ENCODE data around the gene FGFR3. TPM values are rescaled to one million over a fixed set of nuclear protein-coding genes. Genes with fewer than 3 reads are reported as not detected.

The FGFR3 gene
- total RNA-seq, 4 donors from 2014 or later, result 438 to 805 (median 489) TPM

DNA sequence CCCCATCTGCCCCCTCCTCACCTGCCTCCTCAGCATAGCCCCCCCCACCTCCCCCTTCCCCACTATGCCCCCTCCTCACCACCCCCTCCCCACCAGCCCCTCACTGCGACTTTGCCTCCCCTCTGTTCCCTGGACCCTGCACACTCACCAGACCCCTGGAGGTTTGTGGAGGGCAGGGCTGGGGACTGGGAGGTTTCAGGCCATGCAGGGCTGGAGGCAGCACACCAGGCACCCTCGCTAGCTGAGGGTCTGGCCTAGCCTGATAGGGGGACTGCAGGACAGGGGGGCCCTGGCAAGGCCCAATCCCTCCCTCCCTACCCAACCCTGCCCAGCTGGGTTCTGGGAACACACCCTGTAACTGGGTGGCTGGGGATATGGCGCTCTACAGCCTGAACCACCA is 43.7 kb upstream of the FGFR3 start:
- WGBS, 2 donors, result 65 to 80% methylated on average over 2 of the region's 3 CpGs
- DNase-seq (ENCODE audit: low spot score in 2 of 2), result no peak
- no peak overlapping the region for H3K4me3 ChIP-seq (ENCODE audit: low read depth, poor library complexity, severe bottlenecking)
- intact Hi-C loops (cut with DNase I; ENCODE audit: low total_unique reads), result loop anchor here (2.0 to 5.0 kb wide), 2 partner anchors 61 to 148 kb away; no protein-coding TSS in a partner anchor
- TF ChIP-seq, protein P1, sequence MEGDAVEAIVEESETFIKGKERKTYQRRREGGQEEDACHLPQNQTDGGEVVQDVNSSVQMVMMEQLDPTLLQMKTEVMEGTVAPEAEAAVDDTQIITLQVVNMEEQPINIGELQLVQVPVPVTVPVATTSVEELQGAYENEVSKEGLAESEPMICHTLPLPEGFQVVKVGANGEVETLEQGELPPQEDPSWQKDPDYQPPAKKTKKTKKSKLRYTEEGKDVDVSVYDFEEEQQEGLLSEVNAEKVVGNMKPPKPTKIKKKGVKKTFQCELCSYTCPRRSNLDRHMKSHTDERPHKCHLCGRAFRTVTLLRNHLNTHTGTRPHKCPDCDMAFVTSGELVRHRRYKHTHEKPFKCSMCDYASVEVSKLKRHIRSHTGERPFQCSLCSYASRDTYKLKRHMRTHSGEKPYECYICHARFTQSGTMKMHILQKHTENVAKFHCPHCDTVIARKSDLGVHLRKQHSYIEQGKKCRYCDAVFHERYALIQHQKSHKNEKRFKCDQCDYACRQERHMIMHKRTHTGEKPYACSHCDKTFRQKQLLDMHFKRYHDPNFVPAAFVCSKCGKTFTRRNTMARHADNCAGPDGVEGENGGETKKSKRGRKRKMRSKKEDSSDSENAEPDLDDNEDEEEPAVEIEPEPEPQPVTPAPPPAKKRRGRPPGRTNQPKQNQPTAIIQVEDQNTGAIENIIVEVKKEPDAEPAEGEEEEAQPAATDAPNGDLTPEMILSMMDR (IDR thresholded peaks at IDR 0.05), result no peak
- TF ChIP-seq POLR2A (IDR thresholded peaks at IDR 0.05), result no peak

DNA sequence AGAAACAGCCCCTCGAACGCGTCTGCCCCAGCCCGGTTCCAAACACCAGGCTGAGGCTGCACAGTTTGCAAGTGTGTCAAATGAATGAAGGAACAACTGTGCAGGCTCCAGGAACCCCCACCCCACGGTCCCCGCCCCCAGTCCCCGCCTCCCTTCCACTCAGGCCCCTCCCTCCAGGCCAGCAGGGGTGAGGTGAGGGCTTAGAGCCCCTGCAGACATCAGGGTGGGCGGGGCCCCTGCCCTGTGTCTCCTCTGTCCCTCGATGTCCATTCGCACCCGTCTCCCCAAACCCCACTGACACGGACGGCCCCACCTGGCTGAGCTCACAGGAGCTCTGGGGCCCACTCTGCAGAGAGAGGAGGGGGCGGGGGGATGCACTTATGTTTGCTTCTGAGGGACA is 43.3 kb upstream of the FGFR3 start:
- DNase-seq (ENCODE audit: low spot score in 2 of 2), result no peak
- 43 to 67% methylated on average over 6 to 14 of the region's 14 CpGs for WGBS, 2 donors
- no peak overlapping the region for H3K4me3 ChIP-seq (ENCODE audit: low read depth, poor library complexity, severe bottlenecking)
- no peak for TF ChIP-seq POLR2A (IDR thresholded peaks at IDR 0.05)
- intact Hi-C loops (cut with DNase I; ENCODE audit: low total_unique reads), result loop anchor here (2.0 to 5.0 kb wide), 2 partner anchors 61 to 147 kb away; no protein-coding TSS in a partner anchor

DNA sequence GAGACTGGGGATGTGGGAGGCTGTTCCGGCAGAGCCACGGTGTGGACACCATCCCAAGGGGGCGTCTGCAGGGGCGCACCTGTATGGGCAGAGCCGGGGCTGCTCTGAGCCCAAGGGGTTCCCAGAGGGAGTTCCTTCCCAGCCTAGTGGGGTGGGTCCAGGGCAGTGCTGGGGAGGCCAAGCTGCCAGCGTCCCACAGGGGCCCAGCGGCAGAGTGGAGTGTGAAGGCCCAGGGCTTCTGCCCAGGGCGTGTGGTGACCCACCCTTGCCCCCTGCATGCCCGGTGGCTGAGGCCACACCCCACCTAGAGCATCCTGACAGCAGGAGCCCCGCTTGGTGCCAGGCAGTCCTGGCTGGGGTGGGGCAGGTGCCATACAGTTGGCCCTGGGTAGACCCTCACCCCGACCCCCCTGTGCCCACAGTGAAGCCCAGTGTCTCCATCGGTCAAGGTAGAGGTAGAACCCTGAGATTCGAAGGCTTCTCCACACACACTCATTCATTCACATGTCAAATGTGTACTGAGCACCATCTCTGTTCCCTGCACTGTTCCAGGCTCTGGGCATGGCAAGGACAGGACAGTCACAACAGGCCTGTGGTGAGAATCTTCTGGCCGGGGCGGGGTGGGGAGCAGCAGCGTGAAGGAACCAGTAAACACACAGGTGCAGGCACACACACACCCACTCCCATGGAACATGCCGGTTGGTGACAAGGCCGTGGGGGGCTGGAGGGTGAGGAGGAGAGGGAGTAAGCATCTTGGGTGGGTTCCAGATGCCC is 42.5 kb upstream of the FGFR3 start:
- no peak for DNase-seq (ENCODE audit: low spot score in 2 of 2)
- 80 to 87% methylated on average over 13 to 16 of the region's 18 CpGs for WGBS, 2 donors
- intact Hi-C loops (cut with DNase I; ENCODE audit: low total_unique reads), result no loop called here
- TF ChIP-seq, protein P1 (IDR thresholded peaks at IDR 0.05), result no peak
- TF ChIP-seq POLR2A (IDR thresholded peaks at IDR 0.05), result no peak
- no peak overlapping the region for H3K4me3 ChIP-seq (ENCODE audit: low read depth, poor library complexity, severe bottlenecking)

DNA sequence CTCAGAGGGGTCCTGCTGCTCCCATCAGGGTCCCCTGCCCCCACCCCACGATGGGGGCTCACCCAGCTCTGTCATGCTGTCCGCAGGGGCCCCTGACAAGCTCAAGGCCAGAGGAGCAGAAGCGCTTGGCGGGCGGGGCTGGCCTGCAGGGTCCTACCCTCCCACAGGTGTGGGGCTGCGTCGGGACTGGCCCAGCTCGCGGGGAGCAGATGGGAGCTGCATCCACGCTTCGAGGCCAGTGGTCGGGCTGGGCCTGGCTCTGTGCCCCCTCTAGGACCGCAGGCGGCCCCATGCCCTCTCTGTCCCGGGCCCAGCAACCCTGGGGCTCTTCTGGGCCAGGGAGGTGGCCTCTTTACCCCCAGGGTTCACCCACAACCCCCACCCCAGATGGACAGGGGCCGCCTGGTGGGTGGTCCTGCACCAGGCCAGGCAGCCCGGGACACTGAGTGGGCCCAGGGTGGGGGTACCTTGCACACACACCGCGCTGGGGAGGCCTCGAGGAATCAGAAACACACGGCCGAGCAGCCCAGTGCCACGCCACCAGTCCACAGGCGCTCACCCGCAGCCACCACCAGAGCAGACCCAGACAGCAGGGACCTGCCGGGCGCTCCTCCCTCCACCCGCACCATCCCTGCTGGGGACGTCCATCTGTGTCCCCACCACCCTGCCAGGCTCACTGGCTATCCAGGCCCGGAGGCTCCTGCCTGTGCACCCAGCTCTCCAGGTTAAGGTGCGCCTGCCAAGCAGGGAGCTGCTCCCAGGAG is 41.8 kb upstream of the FGFR3 start:
- intact Hi-C loops (cut with DNase I; ENCODE audit: low total_unique reads), result no loop called here
- no peak for DNase-seq (ENCODE audit: low spot score in 2 of 2)
- WGBS, 2 donors, result 66 to 83% methylated on average over 5 to 22 of the region's 31 CpGs
- H3K4me3 ChIP-seq (ENCODE audit: low read depth, poor library complexity, severe bottlenecking), result no peak overlapping the region
- TF ChIP-seq, protein P1 (IDR thresholded peaks at IDR 0.05), result no peak
- no peak for TF ChIP-seq POLR2A (IDR thresholded peaks at IDR 0.05)

DNA sequence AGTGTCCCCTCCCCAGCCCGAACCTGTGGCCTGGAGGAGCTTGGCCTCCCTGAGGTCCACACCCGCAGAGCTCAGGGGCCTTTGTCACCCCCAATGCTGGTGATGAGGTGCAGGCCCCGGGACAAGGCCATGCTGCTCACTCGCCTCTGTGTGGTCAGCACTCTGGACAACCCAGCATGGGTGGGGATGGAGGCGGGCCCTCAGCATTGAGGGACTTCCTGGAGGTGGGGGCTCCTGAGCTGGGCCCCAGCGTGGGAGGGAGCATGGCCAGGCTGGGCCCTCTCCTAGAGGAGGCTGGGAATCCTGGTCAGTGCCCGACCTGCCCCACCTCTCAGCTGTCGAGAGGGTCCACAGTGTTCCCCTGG is 41.2 kb upstream of the FGFR3 start:
- no peak overlapping the region for H3K4me3 ChIP-seq (ENCODE audit: low read depth, poor library complexity, severe bottlenecking)
- WGBS, 2 donors, result 20 to 72% methylated on average over 1 to 6 of the region's 8 CpGs
- intact Hi-C loops (cut with DNase I; ENCODE audit: low total_unique reads), result no loop called here
- TF ChIP-seq, protein P1 (IDR thresholded peaks at IDR 0.05), result no peak
- no peak for TF ChIP-seq POLR2A (IDR thresholded peaks at IDR 0.05)
- no peak for DNase-seq (ENCODE audit: low spot score in 2 of 2)

DNA sequence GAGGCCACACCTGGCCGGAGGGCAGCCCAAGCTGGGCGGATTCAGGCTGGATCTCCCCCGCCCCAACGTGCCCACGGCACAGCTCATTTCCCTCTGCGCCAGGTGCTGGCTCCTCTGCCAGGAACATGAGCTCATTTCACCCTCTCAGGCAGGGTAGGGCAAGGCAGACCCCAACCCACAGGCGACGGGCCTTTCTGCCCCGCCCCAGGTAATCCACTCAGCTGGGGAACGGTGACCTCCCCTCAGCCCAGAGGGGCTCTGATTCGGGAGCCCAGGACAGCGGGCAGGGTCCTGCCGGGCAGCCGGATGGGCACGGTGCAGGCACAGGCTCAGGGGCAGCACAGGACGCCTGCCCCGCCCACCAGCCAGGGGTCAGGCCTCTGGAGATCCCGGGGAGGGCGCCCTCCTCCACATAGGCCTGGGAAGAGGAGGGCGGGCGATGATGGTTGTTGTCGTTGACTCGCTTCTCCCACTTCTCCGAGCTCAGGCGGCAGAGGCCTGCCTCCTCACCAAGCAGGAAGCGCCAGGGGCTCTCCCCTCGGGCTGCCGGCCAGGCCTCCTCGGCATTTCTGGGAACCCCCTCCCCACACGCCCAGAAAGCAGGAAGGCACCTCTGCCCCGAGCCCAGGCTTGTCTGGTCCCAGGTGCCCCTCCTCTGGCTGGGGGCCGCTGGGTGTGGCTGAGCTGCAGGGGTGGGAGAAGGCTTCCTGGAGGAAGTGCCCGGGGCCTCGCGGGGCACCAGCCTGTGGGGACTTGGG is 40.6 kb upstream of the FGFR3 start:
- no peak overlapping the region for H3K4me3 ChIP-seq (ENCODE audit: low read depth, poor library complexity, severe bottlenecking)
- intact Hi-C loops (cut with DNase I; ENCODE audit: low total_unique reads), result no loop called here
- no peak for TF ChIP-seq POLR2A (IDR thresholded peaks at IDR 0.05)
- TF ChIP-seq, protein P1 (IDR thresholded peaks at IDR 0.05), result no peak
- 27 to 31% methylated on average over 25 to 34 of the region's 35 CpGs for WGBS, 2 donors
- no peak for DNase-seq (ENCODE audit: low spot score in 2 of 2)
